MCF 10A (cell line): Measurements from ENCODE around the gene CCDC85C. TPM values are rescaled to one million over a fixed set of nuclear protein-coding genes. Genes with fewer than 3 reads are reported as not detected.

Source experiments
- BruUV-seq: library from RNA; stranded (reverse); fragments of 400-500 nt; replicated peaks from 2 replicates; lab custom pipeline; 2021; lab: Mats Ljungman, UMichigan
- CTCF ChIA-PET: fragments of 300-600 bp; sonication (Branson Sonifier 250); formaldehyde crosslinking; extraction: SDS; loops from one replicate; lab custom pipeline; 2021; ENCODE audit warnings: antibody characterized with exemption, inconsistent platforms; lab: Yijun Ruan, JAX
- POLR2A ChIA-PET: fragments of 300-600, 350-650 bp; sonication (Branson Sonifier 250); formaldehyde crosslinking; extraction: SDS; loops from one replicate; lab custom pipeline; 2020; ENCODE audit warnings: antibody characterized with exemption, inconsistent platforms; lab: Yijun Ruan, JAX
- DNase-seq: peaks from one replicate; pipeline ENCODE4 v3.0.0-alpha.2; 2018; ENCODE audit not compliant: unreplicated experiment
- H3K27ac Mint-ChIP-seq: one replicate; pipeline ENCODE4 v1.8.0; 2022; ENCODE audit warnings: mild to moderate bottlenecking, low read depth, mixed read lengths; ENCODE audit not compliant: unreplicated experiment
- H3K27me3 Mint-ChIP-seq: one replicate; pipeline ENCODE4 v1.8.0; 2022; ENCODE audit warnings: mixed read lengths; ENCODE audit not compliant: insufficient read depth, unreplicated experiment
- H3K36me3 Mint-ChIP-seq: one replicate; pipeline ENCODE4 v1.8.0; 2022; ENCODE audit warnings: mild to moderate bottlenecking, moderate library complexity, mixed read lengths; ENCODE audit not compliant: insufficient read depth, unreplicated experiment
- H3K4me1 Mint-ChIP-seq: one replicate; pipeline ENCODE4 v1.8.0; 2022; ENCODE audit warnings: mixed read lengths; ENCODE audit not compliant: insufficient read depth, unreplicated experiment
- H3K4me3 Mint-ChIP-seq: one replicate; pipeline ENCODE4 v1.8.0; 2022; ENCODE audit warnings: mild to moderate bottlenecking, moderate library complexity, mixed read lengths; ENCODE audit not compliant: unreplicated experiment
- H3K9me3 Mint-ChIP-seq: one replicate; pipeline ENCODE4 v1.8.0; 2022; ENCODE audit warnings: mixed read lengths; ENCODE audit not compliant: unreplicated experiment
- intact Hi-C: fragments of 100-400 bp; cut with micrococcal nuclease; formaldehyde crosslinking; loops from 2 replicates; pipeline ENCODE4 v1.14.1; 2022
- total RNA-seq: library from RNA; stranded (reverse); gene quantifications from 2 replicates; pipeline ENCODE4 v1.2.3, GENCODE V29; 2022
- TF ChIP-seq, protein P1 (sequence below): fragments of 200-600 bp; IDR thresholded peaks from one replicate; pipeline ENCODE4 v1.8.0; 2022; ENCODE audit warnings: antibody characterized with exemption, mild to moderate bottlenecking; ENCODE audit not compliant: unreplicated experiment

CCDC85C gene
- total RNA-seq, 1 experiment from 2014 or later, result 29.9 TPM

DNA sequence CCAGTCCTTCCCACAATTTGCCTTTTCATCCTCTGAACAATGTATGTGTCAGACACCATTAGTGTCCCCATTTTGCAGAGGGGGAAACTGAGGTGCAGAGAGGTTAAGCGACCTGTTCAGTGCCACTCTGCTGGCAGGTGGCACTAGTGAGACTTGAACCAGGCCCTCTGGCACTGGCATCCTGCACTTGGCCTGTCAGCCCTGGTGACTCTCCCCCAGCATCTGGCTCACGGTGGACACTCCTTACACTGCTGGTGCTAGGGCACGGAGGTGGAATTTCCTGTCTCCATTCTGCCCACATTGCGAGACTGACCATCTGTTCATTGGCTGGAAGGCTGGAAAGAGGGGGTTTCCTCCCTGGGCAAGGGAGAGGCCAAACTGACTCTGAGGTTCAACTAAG, 74.1 kb downstream of the CCDC85C start:
- DNase-seq, result no peak
- TF ChIP-seq, protein P1, sequence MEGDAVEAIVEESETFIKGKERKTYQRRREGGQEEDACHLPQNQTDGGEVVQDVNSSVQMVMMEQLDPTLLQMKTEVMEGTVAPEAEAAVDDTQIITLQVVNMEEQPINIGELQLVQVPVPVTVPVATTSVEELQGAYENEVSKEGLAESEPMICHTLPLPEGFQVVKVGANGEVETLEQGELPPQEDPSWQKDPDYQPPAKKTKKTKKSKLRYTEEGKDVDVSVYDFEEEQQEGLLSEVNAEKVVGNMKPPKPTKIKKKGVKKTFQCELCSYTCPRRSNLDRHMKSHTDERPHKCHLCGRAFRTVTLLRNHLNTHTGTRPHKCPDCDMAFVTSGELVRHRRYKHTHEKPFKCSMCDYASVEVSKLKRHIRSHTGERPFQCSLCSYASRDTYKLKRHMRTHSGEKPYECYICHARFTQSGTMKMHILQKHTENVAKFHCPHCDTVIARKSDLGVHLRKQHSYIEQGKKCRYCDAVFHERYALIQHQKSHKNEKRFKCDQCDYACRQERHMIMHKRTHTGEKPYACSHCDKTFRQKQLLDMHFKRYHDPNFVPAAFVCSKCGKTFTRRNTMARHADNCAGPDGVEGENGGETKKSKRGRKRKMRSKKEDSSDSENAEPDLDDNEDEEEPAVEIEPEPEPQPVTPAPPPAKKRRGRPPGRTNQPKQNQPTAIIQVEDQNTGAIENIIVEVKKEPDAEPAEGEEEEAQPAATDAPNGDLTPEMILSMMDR, result no peak
- Mint-ChIP-seq H3K27ac (no peak overlapping the region), H3K4me1 (peaks cover 16% of the 10 kb centered on the region), H3K9me3 (no peaks in the 10 kb centered on the region), H3K4me3 (no peak overlapping the region), H3K36me3 (no peaks in the 10 kb centered on the region), H3K27me3 (no peaks in the 10 kb centered on the region)
- intact Hi-C loops, result no loop called here
- POLR2A ChIA-PET, result no interaction called here
- CTCF ChIA-PET, result interaction anchor here (0.7 kb wide), 1 partner anchor 12 kb away, joined by 4 read pairs; no protein-coding TSS in a partner anchor
- BruUV-seq, result no TSS peak

DNA sequence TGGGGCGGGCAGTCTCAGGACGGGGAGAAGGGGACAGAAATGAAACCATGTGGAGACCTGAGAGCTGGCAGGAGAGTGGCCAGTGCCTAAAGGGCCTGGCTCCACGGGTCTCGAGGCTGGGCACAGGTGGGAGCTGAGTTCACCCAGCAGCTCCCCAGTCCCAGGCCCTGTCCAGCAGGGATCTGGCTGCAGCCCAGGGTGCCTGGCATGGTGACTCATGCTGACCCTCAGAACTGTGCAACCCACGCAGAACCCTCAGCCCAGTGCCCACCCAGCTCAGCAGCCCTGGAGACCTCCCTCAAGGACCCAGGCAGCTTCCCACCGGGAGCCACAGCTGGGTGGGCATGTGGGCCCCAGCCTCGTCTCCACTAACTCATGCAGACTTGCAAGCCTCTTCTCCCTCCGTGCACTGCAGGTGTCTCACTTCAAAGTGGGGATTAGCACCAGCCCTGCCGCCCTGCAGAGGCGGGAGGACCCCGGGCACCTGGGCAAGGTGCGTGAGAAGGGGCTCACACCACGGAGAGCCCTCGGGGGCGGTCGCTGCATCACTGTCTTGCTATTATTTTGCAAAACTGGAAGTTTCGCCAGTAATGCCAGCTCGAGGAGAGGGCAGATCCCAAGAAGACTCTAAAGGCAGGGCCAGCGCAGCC, 76.5 kb downstream of the CCDC85C start:
- no peak for DNase-seq
- BruUV-seq, result no TSS peak
- Mint-ChIP-seq H3K36me3 (no peaks in the 10 kb centered on the region), H3K4me3 (no peak overlapping the region), H3K27ac (no peak overlapping the region), H3K9me3 (no peaks in the 10 kb centered on the region), H3K4me1 (peaks cover 25% of the 10 kb centered on the region), H3K27me3 (no peaks in the 10 kb centered on the region)
- ChIA-PET CTCF (interaction anchor here (0.6 to 0.9 kb wide), 2 partner anchors 9 to 74 kb away, joined by 3 to 4 read pairs; no protein-coding TSS in a partner anchor), POLR2A (interaction anchor here (0.7 to 1.1 kb wide), 2 partner anchors 77 to 86 kb away, joined by 3 read pairs; no protein-coding TSS in a partner anchor)
- intact Hi-C loops, result no loop called here
- TF ChIP-seq, protein P1, result no peak

DNA sequence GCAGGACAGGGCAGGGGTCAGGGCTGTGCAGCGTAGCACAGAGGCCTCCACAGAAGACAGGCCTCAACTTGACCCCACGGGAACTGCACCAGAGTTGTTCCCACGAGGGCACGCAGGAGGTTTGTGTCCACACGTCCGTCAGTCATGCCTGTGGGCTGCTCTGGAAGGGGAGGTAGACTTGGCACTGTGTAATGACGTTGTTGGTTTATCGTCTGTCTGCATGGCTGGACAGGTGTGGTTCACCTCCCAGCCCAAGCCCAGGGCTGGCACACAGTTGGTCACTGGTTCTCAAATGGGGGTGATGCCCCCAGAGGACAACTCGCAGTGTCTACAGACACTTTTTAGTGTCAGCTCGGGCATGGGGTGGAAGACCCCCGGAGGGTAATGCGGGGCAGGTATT, 77.0 kb downstream of the CCDC85C start:
- no peak for DNase-seq
- Mint-ChIP-seq H3K4me3 (no peak overlapping the region), H3K27ac (no peak overlapping the region), H3K4me1 (peaks cover 25% of the 10 kb centered on the region), H3K36me3 (no peaks in the 10 kb centered on the region), H3K9me3 (no peaks in the 10 kb centered on the region), H3K27me3 (no peaks in the 10 kb centered on the region)
- CTCF ChIA-PET, result interaction anchor here (0.6 to 4.3 kb wide), 3 partner anchors 8 to 101 kb away, joined by 3 to 22 read pairs (median 4); no protein-coding TSS in a partner anchor
- TF ChIP-seq, protein P1, result no peak
- no TSS peak for BruUV-seq
- intact Hi-C loops, result no loop called here
- POLR2A ChIA-PET, result no interaction called here

DNA sequence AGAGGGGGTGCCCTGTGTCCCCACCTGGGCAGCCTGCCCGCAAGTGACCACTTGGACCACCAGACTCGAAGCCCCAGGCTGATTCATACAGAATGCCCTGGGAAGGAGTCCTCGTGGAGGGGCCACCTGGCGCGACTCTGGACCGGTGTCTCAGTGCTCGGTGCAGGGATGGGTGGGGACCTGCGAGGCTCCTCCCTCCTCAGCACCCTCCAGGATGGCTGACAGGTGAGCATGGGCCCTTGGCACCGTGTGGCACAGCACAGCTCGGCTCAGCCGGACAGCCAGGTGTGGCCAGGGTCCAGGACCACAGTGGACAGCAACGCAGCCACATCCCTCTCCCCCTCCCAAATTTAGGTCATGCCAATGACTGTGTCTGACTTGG, 78.3 kb downstream of the CCDC85C start:
- Mint-ChIP-seq H3K27ac (no peak overlapping the region), H3K9me3 (no peaks in the 10 kb centered on the region), H3K36me3 (no peaks in the 10 kb centered on the region), H3K4me1 (peaks cover 18% of the 10 kb centered on the region), H3K4me3 (no peak overlapping the region), H3K27me3 (no peaks in the 10 kb centered on the region)
- TF ChIP-seq, protein P1, result no peak
- intact Hi-C loops, result no loop called here
- ChIA-PET CTCF (interaction anchor here (0.5 to 4.3 kb wide), 6 partner anchors 18 to 116 kb away, joined by 3 to 22 read pairs (median 4); no protein-coding TSS in a partner anchor), POLR2A (no interaction called here)
- no peak for DNase-seq
- no TSS peak for BruUV-seq
